HEK293 (cell line): ENCODE data around the gene SNX4.

Experiments used
- CTCF ChIA-PET: fragments of 350-600 bp; formaldehyde crosslinking; extraction: SDS; loops from one replicate; lab custom pipeline; 2021; ENCODE audit warnings: antibody characterized with exemption; lab: Yijun Ruan, JAX
- POLR2A ChIA-PET: fragments of 300-600 bp; formaldehyde crosslinking; extraction: SDS; loops from one replicate; lab custom pipeline; 2020; ENCODE audit warnings: antibody characterized with exemption, inconsistent platforms; lab: Yijun Ruan, JAX
- H3K27ac ChIP-seq: fragments of 200-500 bp; sonication (Bioruptor generic); 2 replicates; pipeline ENCODE4 v1.5.1; 2014; ENCODE audit warnings: low read depth, low read length, control low read depth, inconsistent platforms; ENCODE audit errors: extremely low read depth
- H3K36me3 ChIP-seq, 2 experiments: fragments of 200-500 bp in 1 of 2; sonication (Bioruptor generic) in 1 of 2; 1 replicate in 1 of 2; 2 replicates in 1 of 2; pipeline ENCODE4 v1.5.1; 2014 to 2017; ENCODE audit warnings: inconsistent platforms in 2 of 2, low read length in 2 of 2; ENCODE audit not compliant: control insufficient read depth in 2 of 2, insufficient read depth in 1 of 2
- H3K4me1 ChIP-seq: fragments of 200-500 bp; sonication (Bioruptor generic); 2 replicates; pipeline ENCODE4 v1.5.1; 2014; ENCODE audit warnings: mild to moderate bottlenecking, low read length, inconsistent platforms; ENCODE audit not compliant: control insufficient read depth, insufficient read depth
- H3K4me3 ChIP-seq: 2 replicates; pipeline ENCODE4 v1.5.1; 2011; ENCODE audit warnings: low read depth, mild to moderate bottlenecking, control low read depth, low read length, moderate library complexity
- H3K9me3 ChIP-seq: fragments of 200-500 bp; sonication (Bioruptor generic); 2 replicates; pipeline ENCODE4 v1.5.1; 2014; ENCODE audit warnings: low read depth, low read length, inconsistent platforms; ENCODE audit not compliant: control insufficient read depth, insufficient read depth
- GLI2 ChIP-seq: fragments of 450-650 bp; formaldehyde crosslinking; IDR thresholded peaks from 2 replicates; pipeline ENCODE4; 2017; ENCODE audit warnings: missing biosample characterization, missing genetic modification characterization, low read depth, borderline replicate concordance
- KLF1 ChIP-seq: fragments of 450-650 bp; formaldehyde crosslinking; IDR thresholded peaks from 2 replicates; pipeline ENCODE4 v1.5.1; 2016; ENCODE audit warnings: missing biosample characterization, missing genetic modification characterization
- SP7 ChIP-seq: fragments of 450-650 bp; formaldehyde crosslinking; IDR thresholded peaks from 2 replicates; pipeline ENCODE4 v1.5.1; 2016; ENCODE audit warnings: missing biosample characterization, missing genetic modification characterization
- ZNF146 ChIP-seq: fragments of 450-650 bp; formaldehyde crosslinking; IDR thresholded peaks from 2 replicates; pipeline ENCODE4 v1.5.1; 2016; ENCODE audit warnings: missing biosample characterization, missing genetic modification characterization
- ZNF169 ChIP-seq: fragments of 450-650 bp; formaldehyde crosslinking; IDR thresholded peaks from 2 replicates; pipeline ENCODE4 v1.5.1; 2016; ENCODE audit warnings: missing biosample characterization, missing genetic modification characterization
- ZNF23 ChIP-seq: fragments of 450-650 bp; formaldehyde crosslinking; IDR thresholded peaks from 2 replicates; pipeline ENCODE4 v1.5.1; 2016; ENCODE audit warnings: missing biosample characterization, missing genetic modification characterization, borderline replicate concordance
- ZNF354C ChIP-seq: fragments of 450-650 bp; formaldehyde crosslinking; IDR thresholded peaks from 2 replicates; pipeline ENCODE4 v1.5.1; 2016; ENCODE audit warnings: missing biosample characterization, missing genetic modification characterization, low read depth, borderline replicate concordance
- ZNF426 ChIP-seq: fragments of 450-650 bp; formaldehyde crosslinking; IDR thresholded peaks from 2 replicates; pipeline ENCODE4 v1.5.1; 2017; ENCODE audit warnings: missing biosample characterization, missing genetic modification characterization, mild to moderate bottlenecking, inconsistent platforms, moderate library complexity
- ZNF501 ChIP-seq: fragments of 450-650 bp; formaldehyde crosslinking; IDR thresholded peaks from 2 replicates; pipeline ENCODE4 v1.5.1; 2016; ENCODE audit warnings: missing biosample characterization, missing genetic modification characterization
- ZNF529 ChIP-seq: fragments of 450-650 bp; formaldehyde crosslinking; IDR thresholded peaks from 2 replicates; pipeline ENCODE4 v1.5.1; 2017; ENCODE audit warnings: missing genetic modification characterization, missing biosample characterization; ENCODE audit not compliant: insufficient replicate concordance
- ZNF555 ChIP-seq: fragments of 450-650 bp; formaldehyde crosslinking; conservative IDR thresholded peaks from 2 replicates; pipeline ENCODE4 v1.5.1; 2017; ENCODE audit warnings: missing biosample characterization, mild to moderate bottlenecking, missing genetic modification characterization, inconsistent platforms
- ZNF654 ChIP-seq: fragments of 450-650 bp; formaldehyde crosslinking; IDR thresholded peaks from 2 replicates; pipeline ENCODE4 v1.5.1; 2016; ENCODE audit warnings: low read depth, missing biosample characterization, missing genetic modification characterization
- ZNF677 ChIP-seq: fragments of 450-650 bp; IDR thresholded peaks from 2 replicates; pipeline ENCODE4 v1.5.0; 2018; ENCODE audit warnings: missing biosample characterization, mild to moderate bottlenecking, missing genetic modification characterization, moderate library complexity
- ZNF785 ChIP-seq: fragments of 450-650 bp; formaldehyde crosslinking; IDR thresholded peaks from 2 replicates; pipeline ENCODE4 v1.5.1; 2016; ENCODE audit warnings: missing biosample characterization, missing genetic modification characterization
- ZSCAN30 ChIP-seq: fragments of 450-650 bp; IDR thresholded peaks from 2 replicates; pipeline ENCODE4 v1.5.1; 2018; ENCODE audit warnings: missing biosample characterization, mild to moderate bottlenecking, missing genetic modification characterization, moderate library complexity
- TF ChIP-seq, protein P1 (sequence below): fragments of 450-650 bp; formaldehyde crosslinking; IDR thresholded peaks from 2 replicates; pipeline ENCODE4 v1.5.1; 2017; ENCODE audit warnings: missing biosample characterization, missing genetic modification characterization
- TF ChIP-seq, protein P2 (sequence below): fragments of 450-650 bp; formaldehyde crosslinking; IDR thresholded peaks from 2 replicates; pipeline ENCODE4 v1.5.1; 2016; ENCODE audit warnings: missing biosample characterization, missing genetic modification characterization
- TF ChIP-seq, protein P3 (sequence below): sonication (generic); formaldehyde crosslinking; IDR thresholded peaks from 2 replicates; pipeline ENCODE4 v1.8.1; 2022; ENCODE audit warnings: mild to moderate bottlenecking, moderate library complexity, missing genetic modification reagents
- TF ChIP-seq, protein P4 (sequence below): fragments of 450-650 bp; formaldehyde crosslinking; IDR thresholded peaks from 2 replicates; pipeline ENCODE4 v1.5.1; 2016; ENCODE audit warnings: missing biosample characterization, missing genetic modification characterization
- TF ChIP-seq, protein P5 (sequence below): fragments of 450-650 bp; formaldehyde crosslinking; IDR thresholded peaks from 2 replicates; pipeline ENCODE4 v1.5.1; 2016; ENCODE audit warnings: missing biosample characterization, missing genetic modification characterization, borderline replicate concordance

The SNX4 gene

DNA sequence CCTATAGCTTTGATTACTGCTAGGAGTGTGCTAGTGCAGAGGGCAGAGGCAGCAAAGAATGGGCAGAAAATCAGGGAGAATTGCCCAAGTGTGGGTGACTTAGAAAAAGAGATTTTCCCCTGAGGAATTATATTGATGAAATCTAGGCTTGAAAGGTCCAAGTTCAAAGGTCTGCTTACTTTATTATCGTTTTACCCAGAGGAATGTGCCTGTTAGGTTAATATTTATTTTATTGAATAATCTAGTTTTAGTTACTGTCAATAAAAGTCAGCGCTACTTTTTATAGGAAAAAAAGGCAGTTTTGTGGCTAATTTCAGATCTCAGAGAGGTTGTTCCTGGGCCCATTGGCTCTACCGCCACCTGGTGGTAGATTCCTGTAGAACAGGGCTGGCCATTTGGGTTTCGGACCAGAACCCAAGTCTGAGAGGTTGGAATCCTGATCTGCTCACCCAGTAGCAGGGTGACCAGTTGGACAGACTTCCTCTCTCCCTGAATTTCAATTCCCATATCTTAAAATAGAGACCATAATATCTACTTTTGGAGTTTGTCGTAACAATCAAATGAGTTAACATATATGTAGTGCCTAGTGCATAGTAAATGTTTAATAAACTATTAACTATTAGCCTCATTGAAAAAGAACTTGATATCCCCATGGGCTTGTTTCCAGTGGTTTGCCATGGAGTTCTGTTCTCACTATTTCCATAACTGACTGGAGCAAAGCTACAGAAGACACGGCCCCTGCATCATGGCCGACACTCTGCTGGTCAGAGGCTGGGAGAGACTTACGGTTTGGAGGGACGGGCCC, 82.2 kb downstream of the SNX4 start:
- no peaks in the 10 kb centered on the region for H3K36me3 ChIP-seq
- ChIA-PET CTCF (interaction anchor here (0.6 to 2.5 kb wide), 14 partner anchors 8 to 644 kb away, joined by 3 to 10 read pairs (median 3); no protein-coding TSS in a partner anchor), POLR2A (no interaction called here)
- no peak overlapping the region for H3K4me3 ChIP-seq
- H3K9me3 ChIP-seq, result no peaks in the 10 kb centered on the region
- no peak overlapping the region for H3K27ac ChIP-seq
- TF ChIP-seq ZNF654 (tag by site-specific recombination) (peak; percentile 61), SP7 (tag by site-specific recombination) (no peak), ZNF146 (tag by site-specific recombination) (no peak), GLI2 (tag by site-specific recombination) (no peak), ZNF426 (tag by site-specific recombination) (no peak), ZNF555 (tag by site-specific recombination) (no peak), ZNF529 (no peak)
- H3K4me1 ChIP-seq, result no peaks in the 10 kb centered on the region

DNA sequence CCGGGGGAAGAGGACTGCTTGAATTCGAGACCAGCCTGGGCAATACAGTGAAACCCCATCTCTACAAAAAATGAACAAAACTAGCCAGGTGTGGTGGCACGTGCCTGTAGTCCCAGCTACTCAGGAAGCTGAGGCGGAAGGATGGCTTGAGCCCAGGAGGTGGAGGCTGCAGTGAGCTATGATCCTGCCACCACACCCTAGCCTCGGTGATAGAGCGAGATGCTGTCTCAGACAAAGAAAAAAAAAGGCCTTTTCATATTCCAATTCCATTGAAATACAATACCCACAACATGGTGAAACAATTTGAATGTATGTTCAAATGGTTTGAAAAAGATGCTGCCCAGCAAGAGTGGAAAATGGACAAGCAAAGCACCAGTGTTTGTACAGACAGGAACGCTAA, 83.1 kb downstream of the SNX4 start:
- no peaks in the 10 kb centered on the region for H3K9me3 ChIP-seq
- H3K4me3 ChIP-seq, result no peak overlapping the region
- no peak overlapping the region for H3K27ac ChIP-seq
- POLR2A ChIA-PET, result no interaction called here
- no peaks in the 10 kb centered on the region for H3K4me1 ChIP-seq
- CTCF ChIA-PET, result interaction anchor here (2.5 kb wide), 1 partner anchor 7 kb away, joined by 10 read pairs; no protein-coding TSS in a partner anchor
- H3K36me3 ChIP-seq, result no peaks in the 10 kb centered on the region
- TF ChIP-seq, protein P1, sequence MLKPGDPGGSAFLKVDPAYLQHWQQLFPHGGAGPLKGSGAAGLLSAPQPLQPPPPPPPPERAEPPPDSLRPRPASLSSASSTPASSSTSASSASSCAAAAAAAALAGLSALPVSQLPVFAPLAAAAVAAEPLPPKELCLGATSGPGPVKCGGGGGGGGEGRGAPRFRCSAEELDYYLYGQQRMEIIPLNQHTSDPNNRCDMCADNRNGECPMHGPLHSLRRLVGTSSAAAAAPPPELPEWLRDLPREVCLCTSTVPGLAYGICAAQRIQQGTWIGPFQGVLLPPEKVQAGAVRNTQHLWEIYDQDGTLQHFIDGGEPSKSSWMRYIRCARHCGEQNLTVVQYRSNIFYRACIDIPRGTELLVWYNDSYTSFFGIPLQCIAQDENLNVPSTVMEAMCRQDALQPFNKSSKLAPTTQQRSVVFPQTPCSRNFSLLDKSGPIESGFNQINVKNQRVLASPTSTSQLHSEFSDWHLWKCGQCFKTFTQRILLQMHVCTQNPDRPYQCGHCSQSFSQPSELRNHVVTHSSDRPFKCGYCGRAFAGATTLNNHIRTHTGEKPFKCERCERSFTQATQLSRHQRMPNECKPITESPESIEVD (tag by site-specific recombination), result no peak
- no peak for TF ChIP-seq ZNF677 (tag by site-specific recombination)
- no peak for TF ChIP-seq ZNF23 (tag by site-specific recombination)
- TF ChIP-seq KLF1 (tag by site-specific recombination), result no peak
- no peak for TF ChIP-seq ZSCAN30 (tag by site-specific recombination)
- TF ChIP-seq ZNF354C (tag by site-specific recombination), result no peak
- TF ChIP-seq, protein P2, sequence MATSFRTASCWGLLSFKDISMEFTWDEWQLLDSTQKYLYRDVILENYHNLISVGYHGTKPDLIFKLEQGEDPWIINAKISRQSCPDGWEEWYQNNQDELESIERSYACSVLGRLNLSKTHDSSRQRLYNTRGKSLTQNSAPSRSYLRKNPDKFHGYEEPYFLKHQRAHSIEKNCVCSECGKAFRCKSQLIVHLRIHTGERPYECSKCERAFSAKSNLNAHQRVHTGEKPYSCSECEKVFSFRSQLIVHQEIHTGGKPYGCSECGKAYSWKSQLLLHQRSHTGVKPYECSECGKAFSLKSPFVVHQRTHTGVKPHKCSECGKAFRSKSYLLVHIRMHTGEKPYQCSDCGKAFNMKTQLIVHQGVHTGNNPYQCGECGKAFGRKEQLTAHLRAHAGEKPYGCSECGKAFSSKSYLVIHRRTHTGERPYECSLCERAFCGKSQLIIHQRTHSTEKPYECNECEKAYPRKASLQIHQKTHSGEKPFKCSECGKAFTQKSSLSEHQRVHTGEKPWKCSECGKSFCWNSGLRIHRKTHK (tag by site-specific recombination), result no peak
- no peak for TF ChIP-seq ZNF785 (tag by site-specific recombination)
- TF ChIP-seq, protein P3, sequence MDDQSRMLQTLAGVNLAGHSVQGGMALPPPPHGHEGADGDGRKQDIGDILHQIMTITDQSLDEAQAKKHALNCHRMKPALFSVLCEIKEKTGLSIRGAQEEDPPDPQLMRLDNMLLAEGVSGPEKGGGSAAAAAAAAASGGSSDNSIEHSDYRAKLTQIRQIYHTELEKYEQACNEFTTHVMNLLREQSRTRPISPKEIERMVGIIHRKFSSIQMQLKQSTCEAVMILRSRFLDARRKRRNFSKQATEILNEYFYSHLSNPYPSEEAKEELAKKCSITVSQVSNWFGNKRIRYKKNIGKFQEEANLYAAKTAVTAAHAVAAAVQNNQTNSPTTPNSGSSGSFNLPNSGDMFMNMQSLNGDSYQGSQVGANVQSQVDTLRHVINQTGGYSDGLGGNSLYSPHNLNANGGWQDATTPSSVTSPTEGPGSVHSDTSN, result no peak
- TF ChIP-seq ZNF501, result no peak
- TF ChIP-seq, protein P4, sequence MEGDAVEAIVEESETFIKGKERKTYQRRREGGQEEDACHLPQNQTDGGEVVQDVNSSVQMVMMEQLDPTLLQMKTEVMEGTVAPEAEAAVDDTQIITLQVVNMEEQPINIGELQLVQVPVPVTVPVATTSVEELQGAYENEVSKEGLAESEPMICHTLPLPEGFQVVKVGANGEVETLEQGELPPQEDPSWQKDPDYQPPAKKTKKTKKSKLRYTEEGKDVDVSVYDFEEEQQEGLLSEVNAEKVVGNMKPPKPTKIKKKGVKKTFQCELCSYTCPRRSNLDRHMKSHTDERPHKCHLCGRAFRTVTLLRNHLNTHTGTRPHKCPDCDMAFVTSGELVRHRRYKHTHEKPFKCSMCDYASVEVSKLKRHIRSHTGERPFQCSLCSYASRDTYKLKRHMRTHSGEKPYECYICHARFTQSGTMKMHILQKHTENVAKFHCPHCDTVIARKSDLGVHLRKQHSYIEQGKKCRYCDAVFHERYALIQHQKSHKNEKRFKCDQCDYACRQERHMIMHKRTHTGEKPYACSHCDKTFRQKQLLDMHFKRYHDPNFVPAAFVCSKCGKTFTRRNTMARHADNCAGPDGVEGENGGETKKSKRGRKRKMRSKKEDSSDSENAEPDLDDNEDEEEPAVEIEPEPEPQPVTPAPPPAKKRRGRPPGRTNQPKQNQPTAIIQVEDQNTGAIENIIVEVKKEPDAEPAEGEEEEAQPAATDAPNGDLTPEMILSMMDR (tag by site-specific recombination), result no peak
- no peak for TF ChIP-seq ZNF169 (tag by site-specific recombination)
- TF ChIP-seq, protein P5, sequence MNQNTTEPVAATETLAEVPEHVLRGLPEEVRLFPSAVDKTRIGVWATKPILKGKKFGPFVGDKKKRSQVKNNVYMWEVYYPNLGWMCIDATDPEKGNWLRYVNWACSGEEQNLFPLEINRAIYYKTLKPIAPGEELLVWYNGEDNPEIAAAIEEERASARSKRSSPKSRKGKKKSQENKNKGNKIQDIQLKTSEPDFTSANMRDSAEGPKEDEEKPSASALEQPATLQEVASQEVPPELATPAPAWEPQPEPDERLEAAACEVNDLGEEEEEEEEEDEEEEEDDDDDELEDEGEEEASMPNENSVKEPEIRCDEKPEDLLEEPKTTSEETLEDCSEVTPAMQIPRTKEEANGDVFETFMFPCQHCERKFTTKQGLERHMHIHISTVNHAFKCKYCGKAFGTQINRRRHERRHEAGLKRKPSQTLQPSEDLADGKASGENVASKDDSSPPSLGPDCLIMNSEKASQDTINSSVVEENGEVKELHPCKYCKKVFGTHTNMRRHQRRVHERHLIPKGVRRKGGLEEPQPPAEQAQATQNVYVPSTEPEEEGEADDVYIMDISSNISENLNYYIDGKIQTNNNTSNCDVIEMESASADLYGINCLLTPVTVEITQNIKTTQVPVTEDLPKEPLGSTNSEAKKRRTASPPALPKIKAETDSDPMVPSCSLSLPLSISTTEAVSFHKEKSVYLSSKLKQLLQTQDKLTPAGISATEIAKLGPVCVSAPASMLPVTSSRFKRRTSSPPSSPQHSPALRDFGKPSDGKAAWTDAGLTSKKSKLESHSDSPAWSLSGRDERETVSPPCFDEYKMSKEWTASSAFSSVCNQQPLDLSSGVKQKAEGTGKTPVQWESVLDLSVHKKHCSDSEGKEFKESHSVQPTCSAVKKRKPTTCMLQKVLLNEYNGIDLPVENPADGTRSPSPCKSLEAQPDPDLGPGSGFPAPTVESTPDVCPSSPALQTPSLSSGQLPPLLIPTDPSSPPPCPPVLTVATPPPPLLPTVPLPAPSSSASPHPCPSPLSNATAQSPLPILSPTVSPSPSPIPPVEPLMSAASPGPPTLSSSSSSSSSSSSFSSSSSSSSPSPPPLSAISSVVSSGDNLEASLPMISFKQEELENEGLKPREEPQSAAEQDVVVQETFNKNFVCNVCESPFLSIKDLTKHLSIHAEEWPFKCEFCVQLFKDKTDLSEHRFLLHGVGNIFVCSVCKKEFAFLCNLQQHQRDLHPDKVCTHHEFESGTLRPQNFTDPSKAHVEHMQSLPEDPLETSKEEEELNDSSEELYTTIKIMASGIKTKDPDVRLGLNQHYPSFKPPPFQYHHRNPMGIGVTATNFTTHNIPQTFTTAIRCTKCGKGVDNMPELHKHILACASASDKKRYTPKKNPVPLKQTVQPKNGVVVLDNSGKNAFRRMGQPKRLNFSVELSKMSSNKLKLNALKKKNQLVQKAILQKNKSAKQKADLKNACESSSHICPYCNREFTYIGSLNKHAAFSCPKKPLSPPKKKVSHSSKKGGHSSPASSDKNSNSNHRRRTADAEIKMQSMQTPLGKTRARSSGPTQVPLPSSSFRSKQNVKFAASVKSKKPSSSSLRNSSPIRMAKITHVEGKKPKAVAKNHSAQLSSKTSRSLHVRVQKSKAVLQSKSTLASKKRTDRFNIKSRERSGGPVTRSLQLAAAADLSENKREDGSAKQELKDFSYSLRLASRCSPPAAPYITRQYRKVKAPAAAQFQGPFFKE, result no peak
